ENCODE data around the gene GJD4.

Gene GJD4

DNA sequence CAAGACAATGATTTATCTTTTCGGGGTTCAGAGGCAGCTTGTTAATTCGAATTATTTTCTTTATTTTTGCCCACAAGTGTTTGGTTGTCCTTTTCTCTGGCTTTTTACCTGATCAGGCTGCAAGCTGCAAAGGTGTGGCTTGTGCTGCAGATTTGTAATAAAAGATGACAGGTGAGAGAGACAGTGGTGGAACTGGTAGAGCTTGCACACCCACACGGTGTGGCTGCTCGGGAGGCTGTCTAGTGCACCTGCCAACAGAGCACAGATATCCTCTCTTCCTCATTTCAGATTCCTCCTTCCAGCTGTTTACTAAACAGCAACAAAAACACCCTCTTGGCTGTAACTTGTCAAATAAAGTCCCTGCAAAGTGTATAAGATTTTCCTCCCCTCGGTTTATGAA, 9.2 kb downstream of the GJD4 start:
- no peak for DNase-seq (ENCODE audit: low read depth in 4 of 4, low spot score in 1 of 4)

DNA sequence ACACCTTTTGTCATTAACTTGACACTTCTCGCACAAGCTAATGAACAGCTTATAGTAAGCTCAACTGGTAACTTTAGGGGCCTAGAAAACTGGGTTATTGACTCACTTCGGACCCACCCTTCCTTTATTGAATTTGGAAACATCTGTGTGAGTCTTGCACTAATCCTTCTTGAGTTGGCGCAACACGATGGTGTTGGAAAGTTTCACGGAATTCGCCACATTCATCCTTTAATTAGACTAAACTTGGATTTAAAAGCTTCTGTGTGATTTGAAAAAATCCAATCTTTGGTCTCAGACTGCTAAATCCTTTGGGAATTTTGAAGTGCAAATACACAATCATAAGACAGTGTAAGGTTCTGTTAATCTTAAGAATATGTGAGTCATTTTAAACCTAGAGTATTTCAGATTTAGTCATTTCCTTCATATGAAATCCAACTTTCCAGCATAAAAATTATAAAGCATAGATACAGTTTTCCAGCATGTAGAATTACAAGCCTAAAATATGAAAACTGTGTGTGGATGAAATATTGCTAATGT, 21.9 kb downstream of the GJD4 start:
- no peak for DNase-seq (ENCODE audit: low read depth in 4 of 4, low spot score in 1 of 4)

DNA sequence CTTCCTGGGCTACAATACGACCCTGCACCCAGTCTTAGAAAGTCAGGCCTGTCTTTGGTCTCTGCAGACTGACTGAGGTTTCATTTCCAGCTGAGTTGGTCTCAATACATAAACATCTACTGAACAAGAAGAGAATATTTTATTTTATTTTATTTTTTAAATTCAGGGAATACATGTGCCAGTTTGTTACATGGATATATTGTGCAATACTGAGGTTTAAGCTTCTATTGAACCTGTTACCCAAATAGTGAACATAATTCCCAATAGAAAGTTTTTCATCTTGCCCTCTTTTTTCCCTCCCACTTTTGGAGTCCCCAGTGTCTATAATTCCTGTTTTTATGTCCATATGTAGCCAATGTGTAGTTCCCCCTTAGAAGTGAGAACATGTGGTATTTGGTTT, 26.3 kb downstream of the GJD4 start:
- no peak for DNase-seq (ENCODE audit: low read depth in 4 of 4, low spot score in 1 of 4)

DNA sequence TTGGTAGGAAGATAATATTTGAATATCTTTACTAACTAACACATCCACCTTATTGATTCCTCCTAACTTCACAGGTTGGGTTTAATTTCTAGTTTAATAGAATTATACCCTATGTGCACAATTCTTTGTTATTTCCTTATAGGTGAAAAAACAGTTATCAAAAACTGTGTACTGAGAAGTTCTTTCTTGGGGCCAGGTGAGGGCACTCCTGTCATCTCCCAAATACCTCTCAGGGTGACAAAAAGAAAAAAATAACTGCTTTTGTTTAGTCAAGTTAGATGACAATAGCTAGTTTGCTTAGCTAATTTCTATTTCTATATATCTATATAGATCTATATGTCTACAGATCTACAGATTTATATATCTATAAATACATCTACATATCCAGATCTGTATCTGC, 26.9 kb downstream of the GJD4 start:
- DNase-seq (ENCODE audit: low read depth in 4 of 4, low spot score in 1 of 4) = no peak

DNA sequence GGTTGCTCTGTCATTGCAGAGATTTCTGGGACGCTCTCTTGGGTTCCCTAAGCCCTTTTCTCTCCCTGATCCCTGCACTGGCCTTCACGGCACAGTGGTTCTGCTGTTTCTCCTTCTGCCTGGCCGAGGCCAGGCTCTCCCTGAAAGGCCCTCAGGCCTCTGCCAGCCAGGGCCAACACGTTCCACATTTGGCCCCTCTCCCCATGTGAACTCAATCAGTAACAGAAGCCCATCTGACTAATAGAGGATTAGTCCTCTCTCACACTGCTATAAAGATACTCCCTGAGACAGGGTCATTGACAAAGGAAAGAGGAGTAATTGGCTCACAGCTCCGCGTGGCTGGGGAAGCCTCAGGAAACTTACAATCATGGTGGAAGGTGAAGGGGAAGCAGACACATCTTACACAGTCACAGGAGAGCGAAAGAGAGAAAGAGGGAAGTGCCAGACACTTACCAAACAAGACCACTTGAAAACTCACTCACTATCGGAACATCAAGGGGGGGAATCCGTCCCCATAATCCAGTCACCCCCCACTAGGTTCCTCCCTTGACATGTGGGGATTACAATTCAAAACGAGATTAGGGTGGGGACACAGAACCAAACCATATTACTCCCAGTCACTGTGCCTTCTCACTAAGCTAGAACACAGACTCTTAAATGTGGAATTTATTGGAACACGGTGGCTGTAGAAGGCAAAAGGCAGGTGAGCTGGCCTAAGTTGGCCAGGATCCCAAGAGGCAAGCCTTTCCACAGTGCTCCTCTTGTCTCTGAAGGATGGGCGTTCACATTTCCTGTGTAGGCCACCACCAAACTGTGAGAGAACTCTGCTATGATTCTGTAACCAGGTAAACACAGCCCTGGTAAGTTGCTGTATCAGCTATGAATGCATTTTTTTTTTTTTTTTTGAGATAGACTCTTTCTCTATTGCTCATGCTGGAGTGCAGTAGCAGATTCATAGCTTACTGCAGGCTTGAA, 28.2 kb downstream of the GJD4 start:
- no peak for DNase-seq (ENCODE audit: low read depth in 4 of 4, low spot score in 1 of 4)

DNA sequence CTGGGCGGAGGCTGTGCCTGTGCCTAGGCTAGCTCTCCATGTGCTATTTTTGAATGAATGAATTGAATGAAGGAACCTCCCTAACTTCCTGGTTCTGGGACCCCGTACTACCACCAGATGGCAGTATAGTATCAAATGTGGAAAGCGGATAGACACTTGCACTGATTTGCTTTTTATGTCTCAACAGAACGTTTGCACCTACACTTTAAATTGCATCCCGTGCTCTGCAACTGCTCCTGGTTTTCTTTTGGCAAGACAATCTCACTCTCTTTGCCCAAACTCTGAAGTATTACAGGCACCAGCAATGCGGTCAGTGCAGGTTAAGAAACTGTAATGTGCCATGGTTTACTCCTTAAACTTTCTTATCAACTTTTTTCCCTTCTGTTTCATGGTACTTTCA, 30.4 kb downstream of the GJD4 start:
- no peak for DNase-seq (ENCODE audit: low read depth in 4 of 4, low spot score in 1 of 4)

DNA sequence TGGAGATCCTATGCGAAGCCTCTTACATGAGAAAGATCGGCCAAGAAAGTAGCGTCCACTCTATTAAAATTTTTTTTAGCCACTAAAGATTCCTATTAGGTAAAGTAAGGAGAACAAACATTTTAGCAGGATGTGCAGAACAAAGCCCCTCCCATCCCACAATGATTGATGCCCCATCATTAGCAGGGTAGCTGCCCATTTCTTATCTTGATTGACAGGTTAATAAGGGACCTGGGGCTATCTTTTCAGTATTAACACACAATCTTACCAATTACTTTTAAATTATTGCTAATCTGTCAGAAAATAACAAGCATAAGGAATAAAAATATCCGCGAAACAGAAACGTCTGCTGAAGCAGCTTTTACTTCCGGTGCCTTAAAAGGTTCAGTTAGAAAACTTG, 31.8 kb downstream of the GJD4 start:
- no peak for DNase-seq (ENCODE audit: low read depth in 4 of 4, low spot score in 1 of 4)

DNA sequence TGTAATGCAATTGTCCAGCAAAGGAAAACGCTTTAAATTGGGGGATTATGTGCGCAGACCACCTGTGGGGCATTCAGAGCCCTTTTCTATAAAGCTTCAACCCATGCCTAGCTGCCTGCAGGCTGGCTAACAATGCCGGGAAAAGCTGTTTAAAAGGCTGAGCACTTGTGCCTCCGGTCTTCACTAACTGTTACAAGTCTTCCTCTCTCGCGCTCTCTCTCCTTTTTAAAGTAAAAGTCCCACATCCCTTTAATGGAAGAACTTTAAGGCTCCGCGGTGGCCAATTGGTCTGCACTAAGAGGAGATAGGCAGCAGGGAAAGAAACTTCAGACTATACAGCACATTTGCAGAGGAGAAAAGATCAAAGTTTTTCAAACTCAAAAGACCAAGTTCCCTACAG, 32.3 kb downstream of the GJD4 start:
- no peak for DNase-seq (ENCODE audit: low read depth in 4 of 4, low spot score in 1 of 4)

DNA sequence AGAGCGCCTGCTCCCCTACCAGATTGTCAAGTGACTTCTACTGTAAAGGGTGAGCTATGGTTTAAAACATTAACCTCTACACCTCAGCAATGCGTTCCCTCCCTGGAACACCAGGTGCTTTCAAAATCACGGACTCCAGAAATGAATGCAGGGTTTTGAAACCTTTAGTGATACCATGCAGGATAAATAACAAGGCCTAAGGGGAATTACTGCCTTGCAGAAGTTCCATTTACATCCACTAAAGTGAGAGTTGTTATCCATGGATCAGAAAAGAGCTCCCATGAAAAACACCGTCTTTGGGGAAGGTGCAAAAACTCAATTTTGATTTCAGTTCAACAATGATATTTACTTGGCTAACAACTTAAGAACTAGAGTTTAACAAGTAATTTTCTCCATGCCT, 33.0 kb downstream of the GJD4 start:
- DNase-seq (ENCODE audit: low read depth in 4 of 4, low spot score in 1 of 4) = no peak

DNA sequence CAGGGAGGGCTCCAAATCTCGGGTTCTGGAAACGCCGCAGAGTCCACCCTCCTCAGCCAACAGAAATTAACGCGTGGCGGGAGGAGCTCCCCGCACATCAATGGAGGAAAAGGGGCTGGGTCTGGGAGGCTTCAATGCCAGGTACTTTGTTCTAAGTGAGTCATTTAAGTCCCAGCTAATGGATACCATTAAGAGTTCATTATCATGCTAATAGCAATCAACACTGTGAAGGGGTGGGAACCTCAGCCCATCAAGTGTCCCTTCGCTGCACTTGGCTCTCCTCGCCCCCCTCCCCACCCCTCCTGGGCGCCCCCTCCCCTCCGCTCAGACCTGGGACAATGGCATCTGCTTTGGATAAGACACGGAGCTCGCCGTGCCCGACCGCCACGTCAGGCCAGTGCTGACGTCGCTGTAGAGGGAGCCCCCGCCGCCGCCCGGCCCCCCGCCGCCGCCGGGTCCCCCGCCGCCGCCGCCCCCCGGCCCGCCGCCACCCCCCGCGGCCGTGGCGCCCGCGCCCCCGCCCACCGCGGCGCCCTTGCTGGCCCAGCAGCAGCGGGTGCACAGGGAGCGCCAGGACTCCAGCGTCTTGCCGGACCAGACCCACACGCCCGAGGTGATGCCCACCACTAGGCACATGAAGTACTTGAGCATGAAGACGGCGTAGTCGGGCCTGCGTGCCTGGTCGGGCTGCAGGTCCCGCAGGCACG, 34.0 kb downstream of the GJD4 start:
- no peak for DNase-seq (ENCODE audit: low read depth in 4 of 4, low spot score in 1 of 4)

DNA sequence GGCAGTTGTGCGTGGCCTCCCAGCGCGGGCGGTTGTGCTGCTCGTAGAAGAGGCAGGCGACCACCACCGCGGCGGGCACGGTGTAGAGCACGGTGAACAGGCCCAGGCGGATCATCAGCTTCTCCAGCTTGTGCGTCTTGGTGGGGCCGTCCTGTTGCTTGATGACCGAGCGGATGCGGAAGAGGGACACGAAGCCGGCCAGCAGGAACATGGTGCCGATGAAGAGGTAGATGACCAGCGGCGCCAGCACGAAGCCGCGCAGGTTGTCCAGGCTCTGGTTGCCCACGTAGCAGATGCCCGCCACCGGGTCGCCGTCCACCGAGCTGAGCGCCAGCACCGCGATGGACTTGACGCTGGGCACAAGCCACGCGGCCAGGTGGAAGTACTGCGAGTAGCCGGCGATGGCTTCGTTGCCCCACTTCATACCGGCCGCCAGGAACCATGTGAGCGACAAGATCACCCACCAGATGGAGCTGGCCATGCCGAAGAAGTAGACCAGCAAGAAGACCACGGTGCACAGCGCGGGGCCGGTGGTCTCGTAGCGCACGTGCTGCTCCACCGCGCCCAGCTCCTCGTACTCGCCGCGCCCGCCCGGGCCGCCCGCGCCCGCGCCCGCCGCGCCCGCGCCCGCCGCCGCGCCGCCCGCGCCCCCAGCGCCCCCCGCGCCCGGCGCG, 34.7 kb downstream of the GJD4 start:
- no peak for DNase-seq (ENCODE audit: low read depth in 4 of 4, low spot score in 1 of 4)

DNA sequence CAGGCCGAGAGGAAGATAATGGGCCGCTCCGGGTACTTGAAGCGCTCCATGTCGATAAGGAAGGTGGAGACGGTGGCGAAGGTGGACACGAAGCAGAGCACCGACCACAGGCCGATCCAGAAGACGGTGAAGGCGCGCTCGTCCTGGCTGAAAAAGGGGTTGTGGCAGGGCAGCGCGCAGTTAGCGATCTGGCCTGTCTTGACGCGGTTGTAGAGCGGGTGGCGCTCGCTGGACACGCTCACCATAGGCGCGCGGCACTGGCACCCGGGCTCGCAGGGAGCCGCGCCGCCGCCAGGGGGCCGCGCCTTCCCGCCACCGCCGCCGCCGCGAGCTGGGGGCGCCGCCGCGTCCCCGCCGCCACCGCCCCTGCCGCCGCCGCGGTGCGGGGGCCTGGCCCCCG, 35.3 kb downstream of the GJD4 start:
- DNase-seq (ENCODE audit: low read depth in 4 of 4, low spot score in 1 of 4) = no peak

DNA sequence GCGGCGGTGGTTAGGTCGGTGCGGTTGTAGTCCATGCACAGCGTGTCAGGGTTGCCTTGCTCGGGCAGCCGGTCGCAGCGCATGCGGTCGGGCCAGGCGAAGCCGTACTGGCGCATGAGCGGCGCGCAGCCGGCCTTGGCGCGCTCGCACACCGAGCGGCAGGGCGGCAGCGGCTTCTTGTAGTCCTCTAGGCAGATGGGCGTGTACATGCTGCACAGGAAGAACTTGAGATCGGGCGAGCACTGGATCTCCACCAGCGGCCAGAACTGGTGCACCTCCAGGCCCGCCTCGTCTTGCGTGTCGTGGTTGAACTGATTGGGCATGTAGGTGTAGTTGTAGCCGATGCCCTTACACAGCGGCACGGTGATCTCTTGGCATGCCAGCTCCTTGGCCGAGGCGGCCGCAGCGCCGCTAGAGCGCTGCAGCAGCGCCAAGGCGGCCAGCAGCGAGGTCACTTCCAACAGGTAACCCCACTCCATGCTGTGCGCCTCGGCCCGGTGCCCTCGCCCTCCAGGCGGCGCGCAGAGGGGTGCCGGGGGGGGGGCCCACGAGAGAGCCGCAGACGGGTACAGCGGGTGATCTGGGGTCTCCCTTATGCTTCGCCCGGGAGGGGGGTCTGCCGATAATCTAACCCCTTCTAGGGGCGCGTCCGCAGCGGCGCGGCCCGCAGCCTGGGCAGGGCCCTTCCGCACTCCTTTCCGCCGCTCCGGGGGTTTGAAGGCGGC, 36.0 kb downstream of the GJD4 start:
- no peak for DNase-seq (ENCODE audit: low read depth in 4 of 4, low spot score in 1 of 4)

DNA sequence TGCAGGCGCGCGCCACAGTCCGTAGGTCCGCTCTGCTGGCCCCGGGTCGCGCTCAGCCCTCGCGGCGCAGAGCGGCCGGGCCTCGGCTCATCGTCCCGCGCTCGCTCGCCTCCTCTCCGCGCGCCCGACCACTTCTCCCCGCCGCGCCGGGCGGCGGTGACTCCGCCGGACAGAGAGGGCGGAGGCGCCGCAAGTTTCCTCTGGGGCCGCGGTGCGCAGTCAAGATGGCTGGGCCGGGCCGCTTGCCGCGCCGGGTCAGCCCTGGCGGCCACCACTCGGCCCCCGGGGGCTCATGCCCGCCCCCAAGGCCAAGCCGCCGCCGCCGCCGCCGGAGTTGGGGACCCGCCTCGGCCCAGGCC, 36.5 kb downstream of the GJD4 start:
- DNase-seq (ENCODE audit: low read depth in 4 of 4, low spot score in 1 of 4) = no peak

DNA sequence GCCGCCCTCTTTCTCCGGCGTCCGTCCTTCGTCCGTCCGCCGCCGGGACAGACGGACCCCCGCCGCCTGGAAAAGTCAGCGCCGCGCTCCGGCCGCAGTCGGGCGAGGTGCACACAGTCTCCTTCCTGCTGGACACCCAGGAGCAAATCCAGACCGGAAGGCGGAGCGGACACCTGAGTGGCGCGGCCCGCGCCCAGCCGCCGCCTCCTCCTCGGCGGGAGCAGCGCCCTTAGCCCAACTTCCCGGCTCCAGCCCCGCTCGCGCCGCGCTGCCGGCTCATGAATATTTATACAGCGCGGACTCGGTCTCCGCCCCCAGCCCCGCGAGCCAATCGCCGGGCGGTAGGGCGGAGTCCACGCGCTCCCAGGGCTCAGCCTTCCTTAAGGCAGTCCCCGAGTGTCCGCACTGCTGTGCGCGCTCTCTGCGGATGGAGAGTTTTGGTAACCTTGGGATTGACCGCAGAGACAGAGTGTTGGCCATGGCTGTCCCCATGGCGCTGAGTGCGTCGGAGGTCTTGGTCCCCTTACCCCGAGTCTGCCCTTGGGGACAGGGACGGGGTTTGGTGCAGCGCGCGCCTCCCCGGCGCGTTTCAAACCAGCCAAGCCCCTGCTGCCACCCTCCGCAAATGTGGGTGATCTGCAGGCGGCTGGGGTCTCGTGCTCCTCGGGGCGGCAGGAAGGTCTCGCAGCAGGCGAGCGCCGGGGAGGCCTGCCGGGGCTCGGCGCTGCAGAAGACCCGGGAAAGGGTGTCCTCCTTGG, 37.1 kb downstream of the GJD4 start, which contains the start of gene FZD8:
Gene FZD8 (minus strand): TSS at position 262 of the 758 bp plus-strand sequence. CDS start 867 bp downstream, outside the sequence.
- peak in 3 of 4 experiments; percentile 35 to 72 (median 59) for DNase-seq (ENCODE audit: low read depth in 4 of 4, low spot score in 1 of 4)

DNA sequence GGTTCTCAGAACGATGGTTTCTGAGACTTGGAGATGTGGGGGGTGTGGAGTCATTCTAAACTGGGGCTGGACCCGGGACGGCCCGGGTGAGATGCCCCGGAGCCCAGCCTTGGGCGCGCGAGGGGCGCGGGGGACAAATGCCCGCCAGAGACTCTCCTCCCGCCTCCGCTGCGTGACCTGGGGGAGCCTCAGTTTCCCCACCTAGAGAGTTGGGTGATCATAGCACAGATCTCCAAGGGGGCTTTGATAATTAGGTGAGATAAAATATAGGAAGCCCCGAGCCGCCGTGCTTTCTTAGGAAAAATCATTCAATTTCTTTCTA, 37.6 kb downstream of the GJD4 start:
- DNase-seq (ENCODE audit: low read depth in 4 of 4, low spot score in 1 of 4) = no peak

DNA sequence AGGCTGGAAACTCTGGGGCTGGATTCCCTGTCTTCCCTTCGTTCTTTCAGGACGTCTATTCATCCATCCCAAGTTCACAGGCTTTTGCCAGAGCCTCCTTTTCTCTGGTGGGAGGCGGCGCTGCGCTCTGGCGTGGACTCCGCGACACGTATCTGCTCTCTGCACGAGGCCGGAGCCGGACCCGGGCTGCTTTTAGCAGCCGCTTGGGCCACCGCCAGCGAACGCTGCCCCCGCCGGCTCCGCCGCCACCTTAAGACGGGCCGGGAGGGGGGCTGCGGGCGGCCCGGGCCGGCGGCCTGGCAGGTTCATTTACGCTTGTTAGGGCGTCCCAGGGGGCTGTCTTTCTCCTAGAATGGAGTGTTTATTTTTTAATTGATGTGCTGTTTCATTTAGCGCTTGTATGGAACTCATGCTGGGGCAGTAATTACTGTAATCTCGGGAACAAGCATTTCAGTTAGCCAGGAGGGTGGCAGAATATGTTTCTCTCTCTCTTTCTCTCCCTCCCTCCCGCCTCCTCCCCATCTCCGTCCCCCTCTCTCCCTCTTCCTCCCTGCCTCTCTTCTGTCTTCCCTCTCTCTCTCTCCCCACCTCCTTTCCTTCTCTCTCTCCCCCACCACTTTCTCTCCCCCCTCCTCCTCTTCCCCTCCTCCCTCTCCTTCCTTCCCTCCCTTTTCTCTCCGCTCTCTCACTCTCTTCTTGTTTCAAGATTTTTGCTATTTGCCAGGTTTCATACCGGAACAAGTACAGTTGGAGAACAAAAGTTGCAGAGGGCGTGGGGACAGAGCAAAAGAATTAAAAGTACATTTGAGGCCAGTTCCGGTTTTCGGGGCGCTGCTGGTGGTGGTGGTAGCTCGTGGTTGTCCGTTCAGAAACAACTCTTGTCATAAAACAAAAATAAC, 38.3 kb downstream of the GJD4 start:
- DNase-seq (ENCODE audit: low read depth in 4 of 4, low spot score in 1 of 4) = no peak

DNA sequence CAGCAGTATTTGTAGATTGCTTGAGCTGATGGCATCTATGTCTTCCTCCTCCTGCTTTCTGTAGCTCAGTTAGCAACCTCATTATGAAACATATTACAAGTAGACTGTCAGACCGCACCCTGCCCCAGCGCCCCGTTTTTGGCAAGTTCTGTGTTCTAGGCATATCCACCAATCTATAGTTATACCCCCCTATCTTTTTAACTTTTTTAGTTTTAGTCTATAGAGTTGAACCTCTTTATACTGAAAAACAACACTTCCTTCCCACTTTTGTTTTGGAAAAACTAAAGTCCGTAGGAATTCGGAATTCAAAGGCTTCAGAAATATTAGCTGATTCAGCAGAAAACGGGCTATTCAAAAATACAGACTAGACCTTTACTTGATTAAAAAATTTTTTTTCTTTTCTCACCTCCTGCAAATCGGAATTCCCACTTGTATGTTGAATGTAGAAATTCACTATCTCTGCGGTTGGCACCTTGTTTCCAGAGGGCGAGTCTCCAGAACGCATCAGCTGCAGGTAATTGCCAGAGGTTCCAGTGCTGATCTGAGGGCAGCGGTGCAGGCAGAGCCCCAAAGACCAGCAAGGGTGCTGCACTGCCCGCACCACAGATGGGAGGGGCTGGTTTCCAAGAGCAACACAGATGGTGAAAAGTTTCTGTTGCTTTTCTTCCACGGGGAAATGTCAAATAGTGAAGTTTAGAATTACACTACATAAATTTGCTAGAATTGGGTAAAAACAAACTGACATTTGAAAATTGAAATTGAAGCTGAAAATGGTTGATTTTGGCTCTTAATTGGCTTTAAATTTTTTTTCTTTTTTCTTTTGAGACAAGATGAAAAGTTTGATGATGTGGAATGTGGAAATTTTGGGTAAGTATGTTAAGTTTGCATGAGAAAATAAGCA, 39.2 kb downstream of the GJD4 start:
- DNase-seq (ENCODE audit: low read depth in 4 of 4, low spot score in 1 of 4) = no peak
